NCI-H2196 (cell line): ENCODE results near the gene BASP1.
"Not testable (repeated sequence)": the region's sequence is repeated elsewhere in the genome, so short reads cannot be mapped to it uniquely, and the experiment has no call there.

Experiments used
- DNase-seq: peaks from one replicate; lab custom pipeline; 2025; ENCODE audit not compliant: unreplicated experiment; lab: John Stamatoyannopoulos, UW

Gene BASP1

DNA sequence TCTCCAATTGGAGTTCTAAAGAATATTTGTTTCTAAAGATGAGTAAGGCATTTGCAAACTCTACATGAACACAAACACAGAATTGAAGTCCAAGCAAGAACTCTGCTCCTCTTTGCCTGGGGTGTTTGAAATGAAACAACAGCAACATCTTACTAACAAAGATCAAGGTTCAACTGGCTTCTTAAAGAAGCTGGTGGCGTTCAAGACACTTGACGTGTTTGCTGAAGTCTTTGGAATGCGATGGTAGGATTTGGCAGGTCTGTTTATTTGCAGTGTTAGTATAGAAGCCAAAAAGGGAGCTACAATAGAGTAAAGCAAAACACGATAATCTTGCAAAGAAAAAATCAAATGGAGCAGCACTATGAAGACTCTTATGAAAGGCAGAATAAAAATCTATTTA is 94.9 kb downstream of the BASP1 start:
- no peak for DNase-seq

GRCh38 chr5:17314907-17315471 is 97.6 kb downstream of the BASP1 start:
- no peak for DNase-seq

DNA sequence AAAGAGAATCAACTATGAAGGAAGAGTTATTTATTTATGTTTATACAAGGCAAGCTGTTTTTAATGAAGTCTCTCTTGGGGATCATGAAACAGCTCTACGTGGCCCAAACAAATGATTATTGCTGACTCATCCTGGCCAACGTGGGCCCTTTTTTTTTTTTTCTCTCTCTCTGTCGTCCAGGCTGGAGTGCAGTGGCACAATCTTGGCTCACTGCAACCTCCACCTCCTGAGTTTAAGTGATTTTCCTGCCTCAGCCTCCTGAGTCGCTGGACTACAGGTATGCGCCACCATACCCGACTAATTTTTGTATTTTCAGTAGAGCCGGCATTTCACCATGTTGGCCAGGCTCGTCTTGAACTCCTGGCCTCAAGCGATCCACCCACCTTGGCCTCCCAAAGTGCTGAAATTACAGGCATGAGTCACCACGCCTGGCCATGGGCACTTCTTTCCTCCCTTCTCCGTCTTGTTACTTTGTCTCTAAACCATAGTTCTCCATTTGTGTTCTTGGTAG is 98.3 kb downstream of the BASP1 start:
- no peak for DNase-seq

- no peak for DNase-seq
Measured at GRCh38 chr5:17316970-17317459, 99.6 kb downstream of the BASP1 start.

- DNase-seq: no peak
Measured at GRCh38 chr5:17317473-17317872, 100.0 kb downstream of the BASP1 start.

GRCh38 chr5:17319095-17319494 is 101.7 kb downstream of the BASP1 start:
- not testable (repeated sequence) for DNase-seq

GRCh38 chr5:17325770-17326599 is 108.6 kb downstream of the BASP1 start:
- DNase-seq: no peak
